ENCODE measurements around the gene MYO7B. TPM values are rescaled to one million over a fixed set of nuclear protein-coding genes. Genes with fewer than 3 reads are reported as not detected.

The MYO7B gene
- total and polyA plus RNA-seq, 9 of the 15 experiments (the other 6 are each of a cell fraction or from before 2014, with no cell fraction given), result 0.08 TPM; not detected in 8

DNA sequence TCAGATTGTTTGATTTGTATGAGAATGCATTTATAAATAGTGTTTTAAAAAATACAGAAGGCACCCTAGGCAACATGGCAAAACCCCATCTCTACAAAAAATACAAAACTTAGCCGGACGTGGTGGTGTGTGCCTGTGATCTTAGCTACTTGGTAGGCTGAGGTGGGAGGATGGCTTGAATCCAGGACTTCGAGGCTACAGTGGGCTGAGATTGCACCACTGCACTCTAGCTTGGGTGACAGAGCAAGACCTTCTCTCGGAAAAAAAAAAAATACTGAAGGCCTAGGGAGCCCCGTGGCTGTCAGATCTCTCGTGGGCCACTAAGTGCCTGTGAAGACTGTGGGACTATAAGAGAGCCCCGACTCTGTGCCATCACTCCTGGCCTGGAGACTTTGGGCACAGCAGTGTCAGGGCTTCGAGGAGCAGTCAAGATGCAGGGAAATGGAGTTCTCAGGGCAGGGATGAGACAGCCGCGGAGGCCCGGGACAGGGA is 40.5 kb downstream of the MYO7B start:
- H3K4me2 ChIP-seq (ENCODE audit: insufficient read depth, low read length), result no peak overlapping the region
- DNase-seq (ENCODE audit: extremely low read depth in 1 of 4, low spot score in 3 of 4) (no peak), FAIRE-seq (no peak), ATAC-seq (no peak)
- no peak overlapping the region for H3K9ac ChIP-seq (ENCODE audit: insufficient read depth in 1 of 2, low read depth in 2 of 2, low read length in 2 of 2)
- H3K27ac ChIP-seq (ENCODE audit: extremely low read depth, low read depth, low read length), result no peak overlapping the region
- H4K20me1 ChIP-seq (replicated peaks; ENCODE audit: control insufficient read depth, insufficient read depth, low read length), result peaks cover 5% of the 10 kb centered on the region
- in situ Hi-C loops (cut with MboI), result no loop called here
- ChIA-PET POLR2A (interaction anchor here (0.9 to 2.0 kb wide), 4 partner anchors 12 to 175 kb away, joined by 3 to 7 read pairs (median 3); partner anchors contain the start of gene IWS1), CTCF (ENCODE audit: low intra/inter-chr PET ratio) (no interaction called here)
- no TSS peak for BruUV-seq (replicated peaks)
- H3K9me1 ChIP-seq (ENCODE audit: control insufficient read depth, insufficient read depth, low read length), result no peaks in the 10 kb centered on the region
- H3K36me3 ChIP-seq (ENCODE audit: control insufficient read depth, insufficient read depth, low read length), result no peaks in the 10 kb centered on the region
- 15% methylated on average over 11 of the region's 11 CpGs for WGBS (ENCODE audit: insufficient coverage, low coverage, missing lambda C conversion rate)
- intact Hi-C loops (cut with micrococcal nuclease), result no loop called here
- H3K4me3 ChIP-seq, result no peak overlapping the region
- peaks cover 55 to 83% of the 10 kb centered on the region in 2 experiments for H3K27me3 ChIP-seq (ENCODE audit: control insufficient read depth in 2 of 2, insufficient read depth in 2 of 2, low read length in 2 of 2)
- H3K9me3 ChIP-seq (replicated peaks; ENCODE audit: control insufficient read depth, insufficient read depth, low read depth, low read length), result no peaks in the 10 kb centered on the region
- TF ChIP-seq KLF1 (tag; IDR thresholded peaks at IDR 0.05) (no peak), CCNT2 (IDR thresholded peaks at IDR 0.05; ENCODE audit: borderline replicate concordance, extremely low read depth, insufficient read length, low read depth, low read length) (no peak), EP300 (IDR thresholded peaks at IDR 0.05; ENCODE audit: low read length) (no peak)
- no peak overlapping the region for H2AFZ ChIP-seq (ENCODE audit: low read depth, low read length)
- H3K79me2 ChIP-seq (ENCODE audit: control insufficient read depth, insufficient read depth, low read length), result no peaks in the 10 kb centered on the region
- H3K4me1 ChIP-seq (replicated peaks in 1 of 2; ENCODE audit: control insufficient read depth in 2 of 2, insufficient read depth in 2 of 2, low read length in 2 of 2), result peaks cover 0 to 11% of the 10 kb centered on the region in 2 experiments; a peak in 2 of 5 replicates

DNA sequence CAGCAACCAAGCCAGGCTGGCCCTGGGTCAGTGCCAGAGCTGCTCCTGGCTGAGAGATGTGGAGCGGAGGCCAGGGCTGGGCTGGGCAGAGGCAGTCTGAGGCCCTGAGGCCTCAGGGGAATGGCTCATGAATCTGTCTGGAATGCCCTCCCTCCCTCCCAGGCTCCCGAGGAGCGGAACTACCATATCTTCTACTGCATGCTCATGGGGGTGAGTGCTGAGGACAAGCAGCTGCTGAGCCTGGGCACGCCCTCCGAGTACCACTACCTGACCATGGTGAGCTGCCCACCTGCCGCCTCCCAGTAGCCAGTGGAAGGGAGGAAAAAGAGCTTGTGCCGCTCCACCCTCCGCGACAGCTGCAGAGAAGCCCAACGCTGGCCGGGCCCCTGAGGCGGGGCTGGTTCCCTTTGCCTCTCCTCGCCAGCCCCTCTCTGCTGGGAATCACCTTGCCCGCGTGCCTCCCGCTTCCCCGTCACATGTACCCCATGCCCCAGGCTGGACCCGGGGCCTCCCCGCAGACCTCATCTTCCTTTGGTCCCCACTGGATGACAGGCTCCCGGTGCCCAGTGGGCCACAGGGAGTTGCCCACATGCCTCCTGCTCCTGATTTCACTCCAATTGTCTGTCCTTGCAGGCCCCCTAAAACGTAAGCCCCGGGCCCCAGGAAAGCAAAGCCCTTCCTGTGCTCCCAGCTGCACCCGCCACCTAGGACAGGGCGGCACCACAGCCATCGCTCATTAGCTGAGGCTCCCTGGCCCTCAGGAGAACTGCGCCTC is 41.1 kb downstream of the MYO7B start:
- Histone ChIP-seq H3K4me2 (ENCODE audit: insufficient read depth, low read length) (no peak overlapping the region), H3K4me1 (replicated peaks in 1 of 2; ENCODE audit: control insufficient read depth in 2 of 2, insufficient read depth in 2 of 2, low read length in 2 of 2) (peaks cover 0 to 11% of the 10 kb centered on the region in 2 experiments; a peak in 2 of 5 replicates), H3K9me3 (replicated peaks; ENCODE audit: control insufficient read depth, insufficient read depth, low read depth, low read length) (no peaks in the 10 kb centered on the region), H3K27me3 (ENCODE audit: control insufficient read depth in 2 of 2, insufficient read depth in 2 of 2, low read length in 2 of 2) (peaks cover 52 to 85% of the 10 kb centered on the region in 2 experiments), H3K27ac (ENCODE audit: extremely low read depth, low read depth, low read length) (no peak overlapping the region), H3K9ac (ENCODE audit: insufficient read depth in 1 of 2, low read depth in 2 of 2, low read length in 2 of 2) (peak overlapping the region in 1 of 2 experiments; percentile 45; a peak in 1 of 4 replicates), H3K4me3 (no peak overlapping the region), H2AFZ (ENCODE audit: low read depth, low read length) (no peak overlapping the region), H4K20me1 (replicated peaks; ENCODE audit: control insufficient read depth, insufficient read depth, low read length) (peaks cover 5% of the 10 kb centered on the region), H3K36me3 (ENCODE audit: control insufficient read depth, insufficient read depth, low read length) (no peaks in the 10 kb centered on the region), H3K79me2 (ENCODE audit: control insufficient read depth, insufficient read depth, low read length) (no peaks in the 10 kb centered on the region), H3K9me1 (ENCODE audit: control insufficient read depth, insufficient read depth, low read length) (no peaks in the 10 kb centered on the region)
- in situ Hi-C loops (cut with MboI) (no loop called here), intact Hi-C loops (cut with micrococcal nuclease) (no loop called here)
- ChIA-PET CTCF (ENCODE audit: low intra/inter-chr PET ratio) (no interaction called here), POLR2A (interaction anchor here (1.0 kb wide), 1 partner anchor 28 kb away, joined by 3 read pairs; no protein-coding TSS in a partner anchor)
- 18% methylated on average over 22 of the region's 26 CpGs for WGBS (ENCODE audit: insufficient coverage, low coverage, missing lambda C conversion rate)
- FAIRE-seq, result no peak
- no peak for DNase-seq (ENCODE audit: extremely low read depth in 1 of 4, low spot score in 3 of 4)
- no peak; the same call in 2 of the 3 replicates for ATAC-seq
- BruUV-seq (replicated peaks), result no TSS peak
- TF ChIP-seq, protein P1, sequence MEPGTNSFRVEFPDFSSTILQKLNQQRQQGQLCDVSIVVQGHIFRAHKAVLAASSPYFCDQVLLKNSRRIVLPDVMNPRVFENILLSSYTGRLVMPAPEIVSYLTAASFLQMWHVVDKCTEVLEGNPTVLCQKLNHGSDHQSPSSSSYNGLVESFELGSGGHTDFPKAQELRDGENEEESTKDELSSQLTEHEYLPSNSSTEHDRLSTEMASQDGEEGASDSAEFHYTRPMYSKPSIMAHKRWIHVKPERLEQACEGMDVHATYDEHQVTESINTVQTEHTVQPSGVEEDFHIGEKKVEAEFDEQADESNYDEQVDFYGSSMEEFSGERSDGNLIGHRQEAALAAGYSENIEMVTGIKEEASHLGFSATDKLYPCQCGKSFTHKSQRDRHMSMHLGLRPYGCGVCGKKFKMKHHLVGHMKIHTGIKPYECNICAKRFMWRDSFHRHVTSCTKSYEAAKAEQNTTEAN (CRISPR knock-in tag; IDR thresholded peaks at IDR 0.05), result no peak

Data from K562 (cell line).